Activated CD4-positive, alpha-beta T cell treated with anti-CD3 and anti-CD28 coated beads for 36 hours (primary cell): ENCODE data around the gene IQCF6. TPM values are rescaled to one million over a fixed set of nuclear protein-coding genes. Genes with fewer than 3 reads are reported as not detected.

Source experiments
- ATAC-seq: fragments of 200-7000 bp; cut with Tn5 transposase; one replicate; pipeline ENCODE4 v1.10.0; 2021; ENCODE audit warnings: mild to moderate bottlenecking, moderate library complexity
- CTCF ChIA-PET: fragments of 350-600 bp; sonication (Branson Sonifier 250); formaldehyde crosslinking; loops from one replicate; lab custom pipeline; 2021; ENCODE audit warnings: antibody characterized with exemption; lab: Charles Lee
- POLR2A ChIA-PET: fragments of 350-600 bp; sonication (Branson Sonifier 250); formaldehyde crosslinking; loops from one replicate; lab custom pipeline; 2021; ENCODE audit warnings: antibody characterized with exemption, inconsistent platforms; lab: Charles Lee
- DNase-seq: peaks from one replicate; pipeline ENCODE4 v3.0.0-alpha.2; 2020
- H3K27ac Mint-ChIP-seq: one replicate; pipeline ENCODE4 v1.8.0; 2021; ENCODE audit warnings: mixed read lengths
- H3K27me3 Mint-ChIP-seq: one replicate; pipeline ENCODE4 v1.8.0; 2021; ENCODE audit warnings: mixed read lengths
- H3K36me3 Mint-ChIP-seq: one replicate; pipeline ENCODE4 v1.8.0; 2021; ENCODE audit warnings: low read depth, mixed read lengths
- H3K4me1 Mint-ChIP-seq: one replicate; pipeline ENCODE4 v1.8.0; 2021; ENCODE audit warnings: mixed read lengths
- H3K4me3 Mint-ChIP-seq: one replicate; pipeline ENCODE4 v1.8.0; 2021; ENCODE audit warnings: mild to moderate bottlenecking, moderate library complexity, mixed read lengths
- H3K9me3 Mint-ChIP-seq: one replicate; pipeline ENCODE4 v1.8.0; 2021; ENCODE audit warnings: low read depth, mixed read lengths
- intact Hi-C, 2 experiments: fragments of 100-400 bp; cut with DNase I in 1 of 2; cut with micrococcal nuclease in 1 of 2; formaldehyde crosslinking; loops; one replicate each; pipeline versions ENCODE4 v1.14.2 to v1.15.1; 2022 to 2024; cut with DNase I, micrococcal nuclease
- total RNA-seq, 2 experiments: library from RNA; stranded (reverse); gene quantifications; one replicate each; pipeline ENCODE4 v1.2.3, GENCODE V29; 2021

The IQCF6 gene
- total RNA-seq, 2 experiments from 2014 or later, result not detected

DNA sequence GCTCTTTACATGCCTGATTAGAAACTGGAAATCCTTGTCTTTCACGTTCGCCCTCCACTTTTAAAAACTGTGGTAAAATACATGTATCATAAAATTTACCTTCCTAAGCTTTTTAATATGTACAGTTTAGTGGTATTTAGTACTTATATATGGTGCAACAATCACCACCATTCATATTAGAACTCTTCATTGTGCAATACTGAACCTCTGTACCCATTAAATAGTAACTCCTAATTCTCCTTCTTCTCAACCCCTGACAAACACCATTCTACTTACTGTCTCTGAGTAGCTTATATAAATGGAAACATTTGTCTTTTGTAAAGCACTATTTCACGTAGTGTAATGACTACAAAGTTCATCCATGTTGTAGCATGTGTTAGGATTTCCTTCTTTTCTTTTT lies 44.0 kb downstream of the IQCF6 start:
- Mint-ChIP-seq H3K27me3 (peaks cover 14% of the 10 kb centered on the region), H3K9me3 (no peaks in the 10 kb centered on the region), H3K36me3 (no peaks in the 10 kb centered on the region), H3K27ac (peak overlapping the region; percentile 68), H3K4me1 (peaks cover 18% of the 10 kb centered on the region), H3K4me3 (no peak overlapping the region)
- ChIA-PET POLR2A (no interaction called here), CTCF (interaction anchor here (0.6 to 1.5 kb wide), 6 partner anchors 8 to 1040 kb away, joined by 3 to 4 read pairs (median 3); no protein-coding TSS in a partner anchor)
- peak; percentile 23 for ATAC-seq
- no peak for DNase-seq
- intact Hi-C loops, result no loop called here

DNA sequence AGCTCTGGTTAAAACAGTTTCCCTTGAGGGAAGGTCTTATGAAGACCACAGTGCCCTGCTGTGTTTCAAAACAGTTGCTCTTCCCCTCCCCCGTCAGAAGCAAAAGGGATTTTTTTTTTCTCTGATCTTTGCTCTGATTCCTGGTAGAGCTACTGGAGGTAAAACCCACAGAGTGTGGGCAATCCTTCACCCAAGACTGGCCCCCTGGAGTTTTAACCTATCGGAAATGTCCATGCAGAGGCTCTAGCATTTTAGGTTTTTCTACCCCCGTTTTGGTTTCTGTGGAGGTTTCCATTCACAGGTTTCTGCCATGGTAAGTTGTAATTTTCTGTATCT lies 44.5 kb downstream of the IQCF6 start:
- DNase-seq (peak; percentile 39), ATAC-seq (peak; percentile 84)
- Mint-ChIP-seq H3K27ac (no peak overlapping the region), H3K36me3 (no peaks in the 10 kb centered on the region), H3K4me1 (peaks cover 22% of the 10 kb centered on the region), H3K9me3 (no peaks in the 10 kb centered on the region), H3K27me3 (peaks cover 13% of the 10 kb centered on the region), H3K4me3 (no peak overlapping the region)
- ChIA-PET POLR2A (no interaction called here), CTCF (interaction anchor here (0.6 to 1.5 kb wide), 5 partner anchors 8 to 1039 kb away, joined by 3 to 4 read pairs (median 3); no protein-coding TSS in a partner anchor)
- intact Hi-C loops, result no loop called here

DNA sequence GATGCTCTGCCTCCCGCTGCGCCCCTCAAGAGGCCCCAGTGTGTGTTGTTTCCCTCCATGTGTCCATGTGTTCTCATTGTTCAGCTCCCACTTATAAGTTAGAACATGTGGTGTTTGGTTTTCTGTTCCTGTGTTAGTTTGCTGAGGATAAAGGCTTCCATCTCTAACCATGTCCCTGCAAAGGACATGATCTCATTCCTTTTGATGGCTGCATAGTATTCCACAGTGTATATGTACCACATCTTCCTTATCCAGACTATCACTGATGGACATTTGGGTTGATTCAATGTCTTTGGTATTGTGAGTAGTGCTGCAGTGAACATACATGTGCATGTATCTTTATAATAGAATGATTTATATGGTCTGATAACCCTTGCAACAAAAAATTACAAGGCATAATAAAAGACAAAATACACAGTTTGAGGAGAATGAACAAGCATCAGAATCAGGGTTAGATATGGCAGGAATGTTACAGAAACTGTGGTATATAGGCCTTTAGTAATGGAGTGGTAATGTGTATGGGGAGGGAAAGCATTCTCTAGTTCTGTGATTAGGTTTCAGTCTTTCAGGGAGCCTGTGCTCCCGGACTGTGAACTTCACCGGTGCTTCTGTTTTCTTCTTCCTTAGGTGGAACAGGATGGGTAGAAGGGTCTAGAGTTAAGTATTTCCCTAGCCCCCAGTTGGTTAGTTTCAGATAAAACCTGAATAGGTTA lies 45.0 kb downstream of the IQCF6 start:
- H3K27ac Mint-ChIP-seq, result no peak overlapping the region

DNA sequence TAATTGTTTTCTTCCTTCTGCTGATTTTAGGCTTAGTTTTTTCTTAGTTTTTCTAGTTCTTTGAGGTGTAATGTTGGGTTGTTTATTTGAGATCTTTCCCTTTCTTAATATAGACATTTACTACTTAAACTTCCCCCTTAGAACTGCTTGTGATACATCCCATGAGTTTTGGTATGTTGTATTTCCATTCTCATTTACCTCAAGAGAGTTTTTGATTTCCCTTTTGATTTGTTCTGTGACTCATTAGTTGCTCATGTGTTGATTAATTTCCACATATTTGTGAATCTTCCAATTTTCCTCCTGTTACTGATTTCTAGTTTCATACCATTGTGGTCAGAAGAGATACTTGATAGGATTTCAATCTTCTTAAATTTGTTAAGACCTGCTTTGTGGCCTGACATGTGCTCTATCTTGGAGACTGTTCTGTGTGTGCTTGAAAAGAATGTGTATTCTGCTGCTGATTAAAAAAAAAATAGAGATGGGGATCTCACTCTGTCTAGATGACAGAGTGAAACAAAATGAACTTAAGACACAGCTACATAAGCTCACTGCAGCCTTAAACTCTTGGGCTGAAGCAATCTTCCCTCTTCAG lies 49.9 kb downstream of the IQCF6 start:
- peak; percentile 76 for ATAC-seq
- Mint-ChIP-seq H3K27ac (peak overlapping the region; percentile 48), H3K9me3 (no peaks in the 10 kb centered on the region), H3K36me3 (no peaks in the 10 kb centered on the region), H3K4me3 (no peak overlapping the region), H3K4me1 (peaks cover 27% of the 10 kb centered on the region), H3K27me3 (no peaks in the 10 kb centered on the region)
- no peak for DNase-seq
- ChIA-PET CTCF (interaction anchor here (0.7 to 1.7 kb wide), 4 partner anchors 14 to 71 kb away, joined by 3 to 6 read pairs (median 5); no protein-coding TSS in a partner anchor), POLR2A (no interaction called here)
- intact Hi-C loops, result no loop called here

More for the DNA sequence above, 45.0 kb downstream of the IQCF6 start:
- H3K27me3 Mint-ChIP-seq, result peaks cover 13% of the 10 kb centered on the region
- H3K4me3 Mint-ChIP-seq, result no peak overlapping the region
- ChIA-PET POLR2A (no interaction called here), CTCF (interaction anchor here (0.8 kb wide), 1 partner anchor 68 kb away, joined by 3 read pairs; no protein-coding TSS in a partner anchor)
- ATAC-seq (peak; percentile 13), DNase-seq (no peak)
- no peaks in the 10 kb centered on the region for H3K36me3 Mint-ChIP-seq
- no peaks in the 10 kb centered on the region for H3K9me3 Mint-ChIP-seq
- intact Hi-C loops, result no loop called here
- H3K4me1 Mint-ChIP-seq, result peaks cover 26% of the 10 kb centered on the region

Other genes starting within 250 kb of the IQCF6 start
- gene RAD54L2, start 240.5 kb downstream of the IQCF6 start, total RNA-seq, result 10 to 100 TPM; 24.9 to 27.4 TPM
- gene TEX264, start 108.0 kb downstream of the IQCF6 start, total RNA-seq, result 10 to 100 TPM; 35.3 to 37.4 TPM
- gene GRM2, start 72.2 kb downstream of the IQCF6 start, total RNA-seq, result under 1 TPM; 0.27 to 0.47 TPM
- gene IQCF2, start 82.4 kb upstream of the IQCF6 start, total RNA-seq, result not detected
- gene IQCF5, start 96.4 kb upstream of the IQCF6 start, total RNA-seq, result not detected
- gene IQCF1, start 124.1 kb upstream of the IQCF6 start, total RNA-seq, result not detected
- gene RRP9, start 162.7 kb upstream of the IQCF6 start, total RNA-seq, result 10 to 100 TPM; 38.2 to 39.3 TPM
- 10 to 100 TPM; 10.6 to 12.2 TPM for gene PARP3, start 163.1 kb upstream of the IQCF6 start, total RNA-seq
- not detected for gene GPR62, start 176.1 kb upstream of the IQCF6 start, total RNA-seq
- gene PCBP4, start 188.2 kb upstream of the IQCF6 start, total RNA-seq, result 10 to 100 TPM; 12.5 to 13.6 TPM
- 10 to 100 TPM; 62.4 to 65.0 TPM for gene ABHD14B, start 194.8 kb upstream of the IQCF6 start, total RNA-seq
- gene ABHD14A, start 195.8 kb upstream of the IQCF6 start, total RNA-seq, result 1 to 10 TPM; 6.3 to 7.5 TPM
- 10 to 100 TPM; 61.5 to 90.0 TPM for gene ACY1, start 204.3 kb upstream of the IQCF6 start, total RNA-seq
- 1,000 to 10,000 TPM; 1,975 to 2,071 TPM for gene RPL29, start 216.7 kb upstream of the IQCF6 start, total RNA-seq